Muscle of back (tissue), 11 donors: ENCODE data around the gene PHC3. TPM values are rescaled to one million over a fixed set of nuclear protein-coding genes. Genes with fewer than 3 reads are reported as not detected.

Experiments
- DNase-seq, 3 donors: peaks; one replicate each; pipeline versions ENCODE4 v3.0.0 to v3.0.0-alpha.2; 2013
- polyA plus RNA-seq, 10 donors: library from polyadenylated mRNA; unstranded; fragments of 120-200 nt; gene quantifications; one replicate each; pipeline ENCODE4 v1.2.1, GENCODE V29; 2013; ENCODE audit not compliant: insufficient read length in 10 of 10

The PHC3 gene
- polyA plus RNA-seq, 10 donors = 12.3 to 24.1 (median 18.1) TPM

GRCh38 chr3:170043506-170043905 is 138.0 kb downstream of the PHC3 start:
- DNase-seq = no peak

DNA sequence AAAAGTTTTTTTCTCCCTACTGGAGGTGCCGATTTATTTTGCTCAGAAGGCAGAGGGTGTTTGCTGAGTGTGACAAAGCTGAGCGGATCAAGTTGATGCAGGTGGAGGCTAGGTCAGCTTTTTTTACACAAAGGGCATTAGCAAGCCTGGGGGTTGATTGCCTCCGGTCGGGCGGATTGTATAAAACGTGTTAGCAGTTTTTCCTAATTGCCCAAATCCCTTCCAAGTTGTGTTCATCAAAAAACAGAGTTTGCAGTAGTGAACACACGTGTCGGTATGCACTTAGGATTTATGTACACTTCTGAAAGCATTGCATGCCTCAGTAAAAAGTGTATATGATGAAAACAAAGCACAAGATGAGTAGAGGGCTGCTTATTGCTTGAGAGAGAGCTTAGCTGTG is 141.1 kb downstream of the PHC3 start:
- no peak for DNase-seq

DNA sequence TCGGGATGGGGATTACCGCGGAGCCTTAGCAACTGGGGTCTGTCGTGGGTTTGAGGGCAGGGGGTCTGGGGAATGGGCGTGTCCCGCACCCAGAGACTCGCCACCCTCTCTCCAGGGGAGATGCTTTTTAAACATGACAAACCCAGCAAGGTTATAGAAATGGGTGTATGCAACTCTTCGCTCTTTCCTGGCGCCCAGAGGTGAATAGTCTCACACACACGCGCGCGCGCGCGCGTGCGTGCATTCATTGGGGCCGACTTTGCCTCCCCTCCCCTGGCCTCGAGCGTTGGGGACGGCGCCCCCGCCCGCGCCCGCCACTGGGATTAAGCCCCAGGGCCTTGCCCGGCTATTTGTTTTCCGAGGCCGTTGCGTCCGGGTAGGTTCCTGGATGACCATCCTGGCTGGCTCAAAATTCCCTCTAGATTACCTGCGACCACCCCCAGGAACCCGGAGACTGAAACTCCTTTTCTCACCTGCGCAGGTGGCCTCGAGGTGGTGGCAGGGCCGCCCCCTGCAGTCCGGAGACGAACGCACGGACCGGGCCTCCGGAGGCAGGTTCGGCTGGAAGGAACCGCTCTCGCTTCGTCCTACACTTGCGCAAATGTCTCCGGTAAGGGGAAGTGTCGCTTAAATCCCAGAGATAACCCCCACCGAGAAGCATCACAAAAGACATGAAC is 143.0 kb downstream of the PHC3 start:
- peak in 1 of 3 donors; percentile 22 for DNase-seq

Other genes starting within 250 kb of the PHC3 start
- gene SEC62, start 214.9 kb downstream of the PHC3 start, polyA plus RNA-seq = 10 to 100 TPM; 76.8 to 91.9 (median 81.3) TPM
- 1 to 10 TPM; 1.8 to 3.8 (median 2.6) TPM for gene GPR160, start 143.7 kb downstream of the PHC3 start, polyA plus RNA-seq
- gene PRKCI, start 40.7 kb upstream of the PHC3 start, polyA plus RNA-seq = 10 to 100 TPM; 15.3 to 30.4 (median 21.9) TPM
- 10 to 100 TPM; 19.1 to 32.6 (median 21.6) TPM for gene SKIL, start 176.0 kb upstream of the PHC3 start, polyA plus RNA-seq
- 10 to 100 TPM in 1 of 10 donors, 1 to 10 TPM in 9; 1.3 to 23.9 (median 2.6) TPM for gene CLDN11, start 237.1 kb upstream of the PHC3 start, polyA plus RNA-seq